ENCODE results near the gene SLC16A10. TPM values are rescaled to one million over a fixed set of nuclear protein-coding genes. Genes with fewer than 3 reads are reported as not detected.
A peak's percentile ranks its signal among the peaks of the same experiment; 100 is the strongest.

SLC16A10 gene
- total RNA-seq, 2 experiments from 2014 or later = 11.5 to 12.2 TPM

DNA sequence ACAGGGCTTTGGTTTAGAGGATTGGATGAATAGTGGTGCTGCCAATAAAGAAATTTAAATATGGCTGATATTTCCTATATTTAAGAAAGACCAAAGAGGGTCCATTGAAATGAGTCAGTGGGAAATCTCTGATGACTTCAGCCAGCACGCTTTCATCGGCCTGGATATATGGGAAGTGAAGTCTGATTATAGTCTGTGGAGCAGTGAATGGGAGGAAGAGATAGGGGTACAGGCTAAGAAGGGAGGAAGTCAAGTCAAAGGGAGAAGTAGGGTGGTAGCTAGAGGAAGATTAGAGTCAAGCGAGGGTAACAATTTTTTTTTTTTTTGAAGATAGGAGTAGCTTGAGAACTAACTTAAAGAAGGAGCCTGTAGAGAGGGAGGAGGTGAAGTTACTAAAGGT lies 22.7 kb downstream of the SLC16A10 start:
- Mint-ChIP-seq H3K27ac (peak overlapping the region; percentile 20), H3K36me3 (ENCODE audit: low read depth) (peaks cover 16% of the 10 kb centered on the region), H3K4me3 (no peak overlapping the region), H3K9me3 (peaks cover 10% of the 10 kb centered on the region), H3K27me3 (no peaks in the 10 kb centered on the region), H3K4me1 (ENCODE audit: low read depth) (peaks cover 46% of the 10 kb centered on the region)
- ATAC-seq = no peak
- POLR2A ChIA-PET = interaction anchor here (0.6 kb wide), 1 partner anchor 376 kb away, joined by 4 read pairs; no protein-coding TSS in a partner anchor
- CTCF ChIA-PET = interaction anchor here (1.0 kb wide), 1 partner anchor 51 kb away, joined by 3 read pairs; no protein-coding TSS in a partner anchor
- intact Hi-C loops (cut with micrococcal nuclease) = no loop called here
- TF ChIP-seq, protein P1, sequence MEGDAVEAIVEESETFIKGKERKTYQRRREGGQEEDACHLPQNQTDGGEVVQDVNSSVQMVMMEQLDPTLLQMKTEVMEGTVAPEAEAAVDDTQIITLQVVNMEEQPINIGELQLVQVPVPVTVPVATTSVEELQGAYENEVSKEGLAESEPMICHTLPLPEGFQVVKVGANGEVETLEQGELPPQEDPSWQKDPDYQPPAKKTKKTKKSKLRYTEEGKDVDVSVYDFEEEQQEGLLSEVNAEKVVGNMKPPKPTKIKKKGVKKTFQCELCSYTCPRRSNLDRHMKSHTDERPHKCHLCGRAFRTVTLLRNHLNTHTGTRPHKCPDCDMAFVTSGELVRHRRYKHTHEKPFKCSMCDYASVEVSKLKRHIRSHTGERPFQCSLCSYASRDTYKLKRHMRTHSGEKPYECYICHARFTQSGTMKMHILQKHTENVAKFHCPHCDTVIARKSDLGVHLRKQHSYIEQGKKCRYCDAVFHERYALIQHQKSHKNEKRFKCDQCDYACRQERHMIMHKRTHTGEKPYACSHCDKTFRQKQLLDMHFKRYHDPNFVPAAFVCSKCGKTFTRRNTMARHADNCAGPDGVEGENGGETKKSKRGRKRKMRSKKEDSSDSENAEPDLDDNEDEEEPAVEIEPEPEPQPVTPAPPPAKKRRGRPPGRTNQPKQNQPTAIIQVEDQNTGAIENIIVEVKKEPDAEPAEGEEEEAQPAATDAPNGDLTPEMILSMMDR (IDR thresholded peaks at IDR 0.05) = no peak
- no peak for DNase-seq

DNA sequence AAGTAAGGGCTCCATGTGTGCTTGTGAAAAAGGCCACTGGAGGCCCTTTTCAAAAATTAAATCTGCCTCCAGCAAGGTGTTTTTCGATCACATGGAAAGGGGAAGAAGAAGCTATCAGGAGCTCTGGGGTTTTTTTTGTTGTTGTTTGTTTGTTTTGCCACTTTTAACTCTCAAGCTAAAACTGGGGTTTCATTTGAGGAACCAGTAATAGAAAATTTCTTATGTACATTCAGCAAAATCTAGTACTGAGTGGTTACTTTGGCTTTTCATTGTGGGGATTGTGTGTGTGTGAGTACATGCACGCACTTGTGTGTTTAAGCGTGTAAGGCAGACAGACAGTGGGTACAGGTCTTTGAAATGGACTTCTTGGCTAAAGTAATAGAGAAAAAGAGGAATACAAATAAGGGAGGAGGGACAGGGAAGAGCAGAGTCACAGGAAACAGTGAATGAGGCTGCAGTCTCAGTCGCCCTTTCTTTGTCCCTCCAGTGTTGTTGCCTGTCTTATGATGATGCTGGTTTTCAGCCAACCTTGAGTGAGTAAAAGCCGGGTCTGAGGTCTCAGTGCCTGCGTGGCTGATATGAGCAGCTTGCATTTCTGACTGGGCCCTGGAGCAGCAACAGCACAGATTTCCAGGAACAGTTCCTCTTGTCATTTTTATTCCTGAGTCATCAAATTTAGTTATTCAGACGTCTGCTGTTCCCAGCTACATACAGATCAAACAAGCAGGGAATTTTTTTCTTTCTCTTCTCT lies 26.2 kb downstream of the SLC16A10 start:
- Mint-ChIP-seq H3K27me3 (no peaks in the 10 kb centered on the region), H3K9me3 (no peaks in the 10 kb centered on the region), H3K36me3 (ENCODE audit: low read depth) (peaks cover 7% of the 10 kb centered on the region), H3K27ac (peak overlapping the region; percentile 94), H3K4me3 (peak overlapping the region; percentile 53), H3K4me1 (ENCODE audit: low read depth) (peaks cover 43% of the 10 kb centered on the region)
- CTCF ChIA-PET = interaction anchor here (1.4 kb wide), 1 partner anchor 52 kb away, joined by 4 read pairs; no protein-coding TSS in a partner anchor
- POLR2A ChIA-PET = interaction anchor here (0.7 to 0.8 kb wide), 2 partner anchors 60 to 87 kb away, joined by 3 read pairs; no protein-coding TSS in a partner anchor
- peak; percentile 90 for ATAC-seq
- TF ChIP-seq, protein P1 (IDR thresholded peaks at IDR 0.05) = no peak
- intact Hi-C loops (cut with micrococcal nuclease) = no loop called here
- DNase-seq = peak; percentile 74

DNA sequence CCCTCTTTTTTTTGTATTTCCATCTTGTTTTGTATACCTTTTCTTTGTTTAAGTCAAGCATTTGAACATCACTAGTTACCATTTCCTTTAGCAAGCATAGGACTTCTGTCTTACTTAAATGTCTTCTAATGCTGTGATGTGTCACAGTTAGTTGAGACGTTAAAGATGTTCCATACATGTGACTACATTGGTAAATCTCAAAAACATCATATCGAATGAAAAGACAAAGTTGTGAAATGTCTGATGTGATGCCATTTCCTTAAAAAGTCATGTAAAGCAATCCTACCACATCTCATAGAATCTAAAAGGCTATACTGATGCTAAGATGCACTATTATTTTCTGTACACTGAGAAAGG lies 26.8 kb downstream of the SLC16A10 start:
- Mint-ChIP-seq H3K4me1 (ENCODE audit: low read depth) (peaks cover 43% of the 10 kb centered on the region), H3K4me3 (peak overlapping the region; percentile 53), H3K36me3 (ENCODE audit: low read depth) (peaks cover 12% of the 10 kb centered on the region), H3K27me3 (no peaks in the 10 kb centered on the region), H3K27ac (peak overlapping the region; percentile 94), H3K9me3 (no peaks in the 10 kb centered on the region)
- no peak for DNase-seq
- ChIA-PET POLR2A (interaction anchor here (0.8 kb wide), 1 partner anchor 59 kb away, joined by 3 read pairs; no protein-coding TSS in a partner anchor), CTCF (interaction anchor here (1.4 kb wide), 1 partner anchor 52 kb away, joined by 4 read pairs; no protein-coding TSS in a partner anchor)
- ATAC-seq = peak; percentile 77
- intact Hi-C loops (cut with micrococcal nuclease) = no loop called here
- TF ChIP-seq, protein P1 (IDR thresholded peaks at IDR 0.05) = no peak

DNA sequence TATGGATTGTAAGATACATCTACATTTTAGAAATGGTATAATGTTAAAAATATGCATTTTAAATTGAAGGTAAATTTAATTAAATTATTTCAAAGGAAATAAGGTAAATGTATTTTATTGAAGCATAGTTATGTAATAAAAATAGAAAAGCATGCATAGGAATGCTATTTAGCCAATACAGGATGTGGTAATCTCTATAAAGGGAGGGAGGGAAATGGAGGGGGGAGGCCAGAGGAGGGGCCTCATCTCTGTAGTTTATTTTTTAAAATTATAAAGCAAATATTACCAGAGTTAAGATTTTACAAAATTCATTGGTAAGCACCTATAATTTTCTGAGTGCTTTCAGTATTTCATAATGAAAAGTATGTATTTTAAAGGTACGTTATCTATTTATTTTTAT lies 27.2 kb downstream of the SLC16A10 start:
- Mint-ChIP-seq H3K4me1 (ENCODE audit: low read depth) (peaks cover 43% of the 10 kb centered on the region), H3K9me3 (no peaks in the 10 kb centered on the region), H3K4me3 (no peak overlapping the region), H3K27me3 (no peaks in the 10 kb centered on the region), H3K36me3 (ENCODE audit: low read depth) (peaks cover 12% of the 10 kb centered on the region), H3K27ac (no peak overlapping the region)
- TF ChIP-seq, protein P1 (IDR thresholded peaks at IDR 0.05) = no peak
- ChIA-PET POLR2A (interaction anchor here (1.7 kb wide), 1 partner anchor 12 kb away, joined by 5 read pairs; no protein-coding TSS in a partner anchor), CTCF (interaction anchor here (1.4 kb wide), 1 partner anchor 51 kb away, joined by 4 read pairs; no protein-coding TSS in a partner anchor)
- intact Hi-C loops (cut with micrococcal nuclease) = no loop called here
- no peak for DNase-seq
- no peak for ATAC-seq

DNA sequence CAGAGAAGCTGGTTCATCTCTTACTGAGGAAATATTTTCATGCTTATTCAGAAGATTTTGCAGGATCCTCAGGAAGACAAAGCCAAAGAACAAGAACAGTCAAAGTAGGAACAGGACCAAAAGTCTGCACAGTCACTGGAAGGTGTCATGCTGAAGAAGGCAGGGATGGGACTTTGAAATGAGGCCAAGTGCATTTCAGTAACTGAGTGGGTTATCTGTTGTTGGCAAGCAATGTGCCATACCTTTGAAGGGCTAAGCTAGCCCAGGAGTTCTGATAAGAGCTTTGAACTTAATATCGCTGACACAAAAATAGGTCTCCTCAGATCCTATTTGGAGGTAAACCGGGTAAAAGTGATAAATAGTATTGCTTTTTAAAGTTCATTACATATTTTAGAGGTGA lies 31.5 kb downstream of the SLC16A10 start:
- peaks cover 10% of the 10 kb centered on the region for H3K36me3 Mint-ChIP-seq (ENCODE audit: low read depth)
- no peak for DNase-seq
- peaks cover 41% of the 10 kb centered on the region for H3K4me1 Mint-ChIP-seq (ENCODE audit: low read depth)
- CTCF ChIA-PET = interaction anchor here (1.0 to 1.5 kb wide), 2 partner anchors 46 to 61 kb away, joined by 3 read pairs; no protein-coding TSS in a partner anchor
- POLR2A ChIA-PET = no interaction called here
- TF ChIP-seq, protein P1 (IDR thresholded peaks at IDR 0.05) = no peak
- no peak overlapping the region for H3K27ac Mint-ChIP-seq
- H3K27me3 Mint-ChIP-seq = no peaks in the 10 kb centered on the region
- no peaks in the 10 kb centered on the region for H3K9me3 Mint-ChIP-seq
- intact Hi-C loops (cut with micrococcal nuclease) = no loop called here
- ATAC-seq = no peak
- H3K4me3 Mint-ChIP-seq = no peak overlapping the region
